Left lung (tissue), 10 donors: Measurements from ENCODE around the gene LAMA5. TPM values are rescaled to one million over a fixed set of nuclear protein-coding genes. Genes with fewer than 3 reads are reported as not detected.

Experiments
- ATAC-seq: fragments of 200-7000 bp; cut with Tn5 transposase; one replicate; pipeline ENCODE4 v1.9.1; 2020; ENCODE audit warnings: moderate library complexity
- DNase-seq, 4 donors: peaks; one replicate each; pipeline ENCODE4 v3.0.0-alpha.2; 2013 to 2020
- H3K27ac ChIP-seq, 2 donors: fragments of 200-600 bp; sonication (generic) in 1 of 2; one replicate each; pipeline versions ENCODE4 v1.5.0 to v1.8.0; 2020 to 2021
- H3K27me3 ChIP-seq, 2 donors: fragments of 200-600 bp; sonication (generic) in 1 of 2; one replicate each; pipeline versions ENCODE4 v1.5.0 to v1.8.0; 2020 to 2021
- H3K36me3 ChIP-seq, 2 donors: fragments of 200-600 bp; sonication (generic) in 1 of 2; one replicate each; pipeline versions ENCODE4 v1.5.0 to v1.8.0; 2020 to 2021
- H3K4me1 ChIP-seq, 2 donors: fragments of 200-600 bp; one replicate each; pipeline ENCODE4 v1.8.0; 2021
- H3K4me3 ChIP-seq, 2 donors: fragments of 200-600 bp; sonication (generic) in 1 of 2; one replicate each; pipeline versions ENCODE4 v1.5.0 to v1.8.0; 2020 to 2021; ENCODE audit warnings: mild to moderate bottlenecking in 1 of 2
- H3K9me3 ChIP-seq, 2 donors: fragments of 200-600 bp; sonication (generic) in 1 of 2; one replicate each; pipeline versions ENCODE4 v1.5.0 to v1.8.0; 2020 to 2021
- intact Hi-C, 2 donors: fragments of 100-400 bp; cut with DNase I; formaldehyde crosslinking; loops; one replicate each; pipeline versions ENCODE4 v1.11.2 to v1.14.2; 2022
- polyA plus RNA-seq, 6 donors: library from polyadenylated mRNA; unstranded; fragments of 120-200 nt; gene quantifications; one replicate each; pipeline ENCODE4 v1.2.1, GENCODE V29; 2013; ENCODE audit not compliant: insufficient read length in 6 of 6
- total RNA-seq, 2 donors: library from RNA; stranded (reverse); fragmentation: NEBNext Ultra II Directional; extraction: Animal tissue kit (Norgen Biotek cat#: 25700); gene quantifications; one replicate each; pipeline ENCODE4 v1.2.1, GENCODE V29; 2021
- TF ChIP-seq, protein P1 (sequence below), 2 donors: fragments of 200-600 bp; sonication (generic) in 1 of 2; IDR thresholded peaks; one replicate each; pipeline versions ENCODE4 v1.5.0 to v1.8.0; 2021; ENCODE audit warnings: antibody characterized with exemption in 2 of 2
- donor health status: DM: no; HTN: yes; CAD: no.
- donor health status: DM: no; HTN: no; CAD: no.

Gene LAMA5
- total and polyA plus RNA-seq, 8 donors, result 123 to 267 (median 158) TPM

DNA sequence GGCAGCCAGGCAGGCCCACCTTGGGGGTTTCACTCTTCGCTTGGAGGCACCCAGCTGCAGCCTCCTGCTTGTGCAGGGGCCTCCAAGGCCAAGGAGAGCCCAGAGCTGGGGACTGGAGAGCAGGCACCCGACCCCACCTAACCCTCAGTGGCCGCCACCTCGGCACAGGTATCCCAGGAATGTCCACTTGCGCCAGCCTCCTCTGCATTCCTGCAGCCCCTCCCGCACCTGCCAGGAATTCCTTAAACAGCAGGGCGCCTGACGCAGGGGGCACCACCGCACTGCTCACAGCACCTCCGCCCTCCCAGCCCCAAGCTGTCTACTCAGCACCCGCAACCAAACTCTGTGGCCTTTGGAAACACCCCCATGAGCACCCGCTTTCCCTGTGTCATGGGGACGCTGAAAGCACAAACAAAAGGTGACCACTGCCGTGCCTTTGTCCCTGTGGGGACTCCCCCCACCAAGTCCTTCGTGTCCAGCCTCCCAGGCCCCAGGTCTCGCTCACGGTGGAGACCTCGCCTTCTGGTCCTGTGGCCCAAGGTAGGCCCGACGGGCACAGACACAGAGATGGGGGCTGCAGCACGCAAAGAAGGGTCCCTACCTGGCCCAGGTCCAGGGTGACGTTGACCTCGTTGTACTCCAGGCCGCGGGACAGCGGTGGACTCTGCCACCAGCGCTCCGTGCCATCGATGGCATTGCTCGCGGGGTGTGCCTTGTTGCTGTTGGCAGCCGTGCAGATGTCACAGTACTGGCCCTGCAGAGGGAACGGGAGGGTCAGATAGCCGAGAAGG is 5.1 kb downstream of the LAMA5 start:
- DNase-seq (peak in 3 of 4 donors; percentile 59 to 92 (median 83)), ATAC-seq (peak; percentile 57)
- Histone ChIP-seq H3K36me3 (peaks cover 0 to 4% of the 10 kb centered on the region in 2 donors), H3K4me1 (peaks cover 33 to 95% of the 10 kb centered on the region in 2 donors), H3K4me3 (no peak overlapping the region), H3K27me3 (peaks cover 0 to 33% of the 10 kb centered on the region in 2 donors), H3K27ac (peak overlapping the region; percentile 86), H3K9me3 (no peaks in the 10 kb centered on the region)
- intact Hi-C loops, result no loop called here
- TF ChIP-seq, protein P1, sequence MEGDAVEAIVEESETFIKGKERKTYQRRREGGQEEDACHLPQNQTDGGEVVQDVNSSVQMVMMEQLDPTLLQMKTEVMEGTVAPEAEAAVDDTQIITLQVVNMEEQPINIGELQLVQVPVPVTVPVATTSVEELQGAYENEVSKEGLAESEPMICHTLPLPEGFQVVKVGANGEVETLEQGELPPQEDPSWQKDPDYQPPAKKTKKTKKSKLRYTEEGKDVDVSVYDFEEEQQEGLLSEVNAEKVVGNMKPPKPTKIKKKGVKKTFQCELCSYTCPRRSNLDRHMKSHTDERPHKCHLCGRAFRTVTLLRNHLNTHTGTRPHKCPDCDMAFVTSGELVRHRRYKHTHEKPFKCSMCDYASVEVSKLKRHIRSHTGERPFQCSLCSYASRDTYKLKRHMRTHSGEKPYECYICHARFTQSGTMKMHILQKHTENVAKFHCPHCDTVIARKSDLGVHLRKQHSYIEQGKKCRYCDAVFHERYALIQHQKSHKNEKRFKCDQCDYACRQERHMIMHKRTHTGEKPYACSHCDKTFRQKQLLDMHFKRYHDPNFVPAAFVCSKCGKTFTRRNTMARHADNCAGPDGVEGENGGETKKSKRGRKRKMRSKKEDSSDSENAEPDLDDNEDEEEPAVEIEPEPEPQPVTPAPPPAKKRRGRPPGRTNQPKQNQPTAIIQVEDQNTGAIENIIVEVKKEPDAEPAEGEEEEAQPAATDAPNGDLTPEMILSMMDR (IDR thresholded peaks at IDR 0.05), result no peak

- peaks cover 39 to 95% of the 10 kb centered on the region in 2 donors for H3K4me1 ChIP-seq
- TF ChIP-seq, protein P1 (IDR thresholded peaks at IDR 0.05), result no peak
- peak overlapping the region; percentile 86 for H3K27ac ChIP-seq
- H3K27me3 ChIP-seq, result peaks cover 0 to 29% of the 10 kb centered on the region in 2 donors
- H3K36me3 ChIP-seq, result peaks cover 0 to 4% of the 10 kb centered on the region in 2 donors
- H3K4me3 ChIP-seq, result no peak overlapping the region
- no peaks in the 10 kb centered on the region for H3K9me3 ChIP-seq
- DNase-seq, result peak in 3 of 4 donors; percentile 52 to 85 (median 76)
- intact Hi-C loops, result no loop called here
- peak; percentile 55 for ATAC-seq
Measured at GRCh38 chr20:62360854-62361798, 6.0 kb downstream of the LAMA5 start.

- Histone ChIP-seq H3K9me3 (no peaks in the 10 kb centered on the region), H3K27ac (peak overlapping the region; percentile 81 to 84), H3K4me1 (peaks cover 50 to 95% of the 10 kb centered on the region in 2 donors), H3K4me3 (no peak overlapping the region), H3K36me3 (peaks cover 0 to 6% of the 10 kb centered on the region in 2 donors), H3K27me3 (peaks cover 0 to 15% of the 10 kb centered on the region in 2 donors)
- ATAC-seq (no peak), DNase-seq (peak in 1 of 4 donors; percentile 80)
- intact Hi-C loops, result no loop called here
- TF ChIP-seq, protein P1 (IDR thresholded peaks at IDR 0.05), result no peak
Measured at GRCh38 chr20:62359491-62360121, 7.5 kb downstream of the LAMA5 start.

GRCh38 chr20:62359043-62359490 is 8.0 kb downstream of the LAMA5 start:
- ATAC-seq (no peak), DNase-seq (peak in 2 of 4 donors; percentile 51 to 79)
- intact Hi-C loops, result no loop called here
- Histone ChIP-seq H3K27ac (peak overlapping the region; percentile 81 to 84), H3K36me3 (peaks cover 0 to 8% of the 10 kb centered on the region in 2 donors), H3K4me3 (peak overlapping the region in 1 of 2 donors; percentile 13), H3K9me3 (no peaks in the 10 kb centered on the region), H3K4me1 (peaks cover 45 to 92% of the 10 kb centered on the region in 2 donors), H3K27me3 (peaks cover 0 to 15% of the 10 kb centered on the region in 2 donors)
- TF ChIP-seq, protein P1 (IDR thresholded peaks at IDR 0.05), result no peak
